Upper lobe of left lung (tissue), 4 donors: ENCODE results near the gene VPS39.

Source experiments
- EP300 ChIP-seq, 4 donors: sonication (generic); formaldehyde crosslinking; IDR thresholded peaks; one replicate each; pipeline ENCODE4 v1.5.1; 2017; ENCODE audit warnings: antibody characterized with exemption in 4 of 4, control low read depth in 2 of 4
- POLR2A ChIP-seq, 4 donors: fragments of 450-650 bp; IDR thresholded peaks; one replicate each; pipeline ENCODE4 v1.5.1; 2016 to 2017; ENCODE audit warnings: antibody characterized with exemption in 4 of 4, mild to moderate bottlenecking in 2 of 4
- POLR2AphosphoS5 ChIP-seq, 2 donors: sonication (generic); formaldehyde crosslinking; IDR thresholded peaks; one replicate each; pipeline ENCODE4 v1.5.1; 2017; ENCODE audit warnings: antibody characterized with exemption in 2 of 2
- TF ChIP-seq, protein P1 (sequence below), 6 experiments: fragments of 450-650 bp in 4 of 6; fragments of 200-600 bp in 2 of 6; sonication (generic) in 2 of 6; IDR thresholded peaks; one replicate each; pipeline ENCODE4 v1.5.1; 2016 to 2019; ENCODE audit warnings: antibody characterized with exemption in 6 of 6

DNA sequence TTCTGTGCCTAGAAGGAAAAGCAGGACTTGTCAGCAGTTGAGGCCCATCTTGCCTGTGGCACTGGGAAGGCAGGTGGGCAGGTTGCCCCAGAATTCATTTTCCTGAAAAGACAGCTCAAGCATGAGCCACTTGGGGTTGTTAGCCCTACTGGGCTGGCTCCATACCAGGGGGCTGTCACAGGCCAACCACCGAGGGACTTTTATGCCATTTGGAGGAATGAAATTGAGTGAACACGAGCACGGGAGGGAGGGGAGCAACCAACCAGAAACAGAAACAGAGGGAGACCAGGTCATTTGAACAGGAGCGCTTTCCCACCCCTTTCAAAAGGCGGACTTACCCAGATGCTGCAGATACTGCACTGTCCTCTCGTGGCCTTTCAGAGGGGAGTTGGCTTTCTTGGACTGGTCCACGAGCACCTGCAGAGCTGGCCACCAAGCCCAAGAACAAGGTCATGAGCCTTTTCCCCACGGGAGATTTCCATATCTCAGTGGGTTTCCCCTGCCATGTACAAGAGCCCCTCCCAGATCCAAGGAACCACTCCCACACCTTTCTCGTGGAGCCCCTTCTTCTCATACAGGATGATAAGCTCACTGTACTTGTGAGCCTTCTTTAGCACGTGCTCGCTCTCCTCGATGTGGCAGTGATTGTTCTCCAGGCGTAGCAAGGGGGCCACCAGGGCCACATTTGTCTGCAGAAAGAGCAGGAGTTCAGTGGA is 41.7 kb downstream of the VPS39 start:
- TF ChIP-seq, protein P1, sequence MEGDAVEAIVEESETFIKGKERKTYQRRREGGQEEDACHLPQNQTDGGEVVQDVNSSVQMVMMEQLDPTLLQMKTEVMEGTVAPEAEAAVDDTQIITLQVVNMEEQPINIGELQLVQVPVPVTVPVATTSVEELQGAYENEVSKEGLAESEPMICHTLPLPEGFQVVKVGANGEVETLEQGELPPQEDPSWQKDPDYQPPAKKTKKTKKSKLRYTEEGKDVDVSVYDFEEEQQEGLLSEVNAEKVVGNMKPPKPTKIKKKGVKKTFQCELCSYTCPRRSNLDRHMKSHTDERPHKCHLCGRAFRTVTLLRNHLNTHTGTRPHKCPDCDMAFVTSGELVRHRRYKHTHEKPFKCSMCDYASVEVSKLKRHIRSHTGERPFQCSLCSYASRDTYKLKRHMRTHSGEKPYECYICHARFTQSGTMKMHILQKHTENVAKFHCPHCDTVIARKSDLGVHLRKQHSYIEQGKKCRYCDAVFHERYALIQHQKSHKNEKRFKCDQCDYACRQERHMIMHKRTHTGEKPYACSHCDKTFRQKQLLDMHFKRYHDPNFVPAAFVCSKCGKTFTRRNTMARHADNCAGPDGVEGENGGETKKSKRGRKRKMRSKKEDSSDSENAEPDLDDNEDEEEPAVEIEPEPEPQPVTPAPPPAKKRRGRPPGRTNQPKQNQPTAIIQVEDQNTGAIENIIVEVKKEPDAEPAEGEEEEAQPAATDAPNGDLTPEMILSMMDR (IDR thresholded peaks at IDR 0.05), result no peak
- TF ChIP-seq POLR2A (IDR thresholded peaks at IDR 0.05) (no peak), POLR2AphosphoS5 (IDR thresholded peaks at IDR 0.05) (no peak), EP300 (IDR thresholded peaks at IDR 0.05) (no peak)
